Limb (tissue), 2 donors: Measurements from ENCODE around the gene SNAPC3.
"Not testable (repeated sequence)": the region's sequence is repeated elsewhere in the genome, so short reads cannot be mapped to it uniquely, and the experiment has no call there.

Experiments
- DNase-seq, 2 donors: peaks; one replicate each; pipeline ENCODE4 v3.0.0-alpha.2; 2016; ENCODE audit errors: extremely low spot score in 2 of 2

The SNAPC3 gene

DNA sequence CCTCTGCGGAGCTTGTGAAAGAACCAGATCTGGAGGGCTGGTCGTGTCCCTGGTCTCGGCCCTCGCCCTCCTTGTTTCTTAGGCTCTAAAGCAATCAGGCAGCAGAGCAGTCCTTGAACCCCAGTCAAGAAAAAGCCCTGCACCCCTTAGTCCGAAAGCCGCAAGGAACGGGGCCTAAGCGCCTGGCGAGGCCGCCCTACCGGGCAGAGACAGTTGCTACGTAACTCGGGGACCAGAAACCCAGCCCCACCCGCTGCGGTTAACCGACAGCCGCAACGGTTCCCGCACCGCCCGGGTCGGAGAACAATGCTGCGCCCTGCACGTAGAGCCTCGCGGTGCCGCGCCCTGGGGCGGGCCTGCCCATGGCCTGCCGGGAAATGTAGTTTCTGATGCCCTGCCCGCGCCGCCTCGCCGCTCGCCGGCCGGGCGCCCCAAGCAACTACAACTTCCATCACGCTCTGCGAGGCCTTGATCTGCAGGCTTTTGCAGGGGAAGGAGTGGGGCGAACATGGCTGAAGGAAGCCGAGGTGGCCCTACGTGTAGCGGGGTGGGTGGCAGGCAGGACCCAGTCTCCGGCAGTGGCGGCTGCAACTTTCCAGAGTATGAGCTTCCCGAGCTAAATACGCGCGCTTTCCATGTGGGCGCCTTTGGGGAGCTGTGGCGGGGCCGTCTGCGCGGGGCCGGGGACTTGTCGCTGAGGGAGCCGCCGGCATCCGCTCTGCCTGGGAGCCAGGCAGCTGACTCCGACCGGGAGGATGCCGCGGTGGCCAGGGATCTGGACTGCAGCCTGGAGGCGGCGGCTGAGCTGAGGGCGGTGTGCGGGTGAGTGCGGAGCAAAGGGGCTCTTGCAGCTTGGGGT, at the start of gene SNAPC3:
TSS of gene SNAPC3 (plus strand) at position 505 of the 859 bp plus-strand sequence. CDS start at position 509, 4 bp downstream.
- peak; percentile 97 for DNase-seq

DNA sequence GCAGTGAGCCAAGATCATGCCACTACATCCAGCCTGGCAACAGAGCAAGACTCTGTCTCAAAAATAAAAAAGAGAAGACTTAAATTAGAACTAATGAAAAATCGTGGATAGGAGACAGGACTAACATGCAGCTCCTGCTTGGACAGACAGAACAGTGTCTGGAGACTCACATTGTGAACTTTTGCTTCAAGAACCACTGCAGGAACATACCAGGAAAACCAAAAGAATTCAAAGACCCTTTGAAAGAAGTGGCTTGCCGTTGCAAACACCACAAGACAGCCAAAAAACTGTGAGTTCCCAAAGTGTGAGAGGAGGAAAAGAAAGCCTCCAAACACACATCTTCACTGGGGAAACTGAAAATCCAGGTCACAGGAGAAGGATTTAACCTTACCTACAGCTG, 48.8 kb upstream of the SNAPC3 start:
- DNase-seq, result no peak

DNA sequence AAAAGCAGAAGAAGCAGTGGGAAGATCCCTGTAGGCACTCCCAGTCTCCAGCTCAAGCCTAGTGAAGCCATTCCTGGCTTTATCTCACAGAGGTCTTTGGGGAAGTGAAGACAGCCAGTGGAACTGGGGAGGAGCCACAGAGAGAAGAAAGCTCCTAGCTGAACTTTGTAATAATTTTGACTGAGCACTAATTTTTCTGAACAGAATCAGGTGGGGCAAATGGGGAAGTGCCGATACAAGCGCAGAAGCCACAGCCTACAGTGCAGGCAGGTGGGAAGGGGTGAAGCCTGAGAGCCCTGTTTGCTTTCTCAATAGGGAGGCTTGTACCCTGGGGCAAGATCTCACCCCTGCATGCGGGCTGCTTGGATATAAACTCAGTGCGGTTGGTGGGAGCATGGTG, 48.4 kb upstream of the SNAPC3 start:
- DNase-seq, result no peak

DNA sequence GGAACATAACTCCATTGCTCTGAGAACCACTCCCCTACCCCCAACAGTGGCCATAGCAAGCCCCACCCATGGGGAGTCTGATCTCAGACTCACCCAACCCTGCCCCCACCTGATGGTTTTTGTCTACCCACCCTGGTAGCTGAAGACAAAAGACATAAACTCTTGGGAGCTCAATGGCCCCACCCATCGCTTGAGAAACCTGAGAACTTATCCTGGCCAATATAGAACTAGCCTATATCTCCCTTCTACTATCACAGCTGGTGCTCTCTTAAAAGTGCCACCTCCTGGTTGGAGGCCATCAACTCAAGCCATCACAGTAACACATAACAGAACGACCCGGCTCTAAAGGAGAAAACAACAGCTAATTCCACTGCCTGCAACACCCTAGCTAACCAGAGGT, 47.9 kb upstream of the SNAPC3 start:
- no peak for DNase-seq

DNA sequence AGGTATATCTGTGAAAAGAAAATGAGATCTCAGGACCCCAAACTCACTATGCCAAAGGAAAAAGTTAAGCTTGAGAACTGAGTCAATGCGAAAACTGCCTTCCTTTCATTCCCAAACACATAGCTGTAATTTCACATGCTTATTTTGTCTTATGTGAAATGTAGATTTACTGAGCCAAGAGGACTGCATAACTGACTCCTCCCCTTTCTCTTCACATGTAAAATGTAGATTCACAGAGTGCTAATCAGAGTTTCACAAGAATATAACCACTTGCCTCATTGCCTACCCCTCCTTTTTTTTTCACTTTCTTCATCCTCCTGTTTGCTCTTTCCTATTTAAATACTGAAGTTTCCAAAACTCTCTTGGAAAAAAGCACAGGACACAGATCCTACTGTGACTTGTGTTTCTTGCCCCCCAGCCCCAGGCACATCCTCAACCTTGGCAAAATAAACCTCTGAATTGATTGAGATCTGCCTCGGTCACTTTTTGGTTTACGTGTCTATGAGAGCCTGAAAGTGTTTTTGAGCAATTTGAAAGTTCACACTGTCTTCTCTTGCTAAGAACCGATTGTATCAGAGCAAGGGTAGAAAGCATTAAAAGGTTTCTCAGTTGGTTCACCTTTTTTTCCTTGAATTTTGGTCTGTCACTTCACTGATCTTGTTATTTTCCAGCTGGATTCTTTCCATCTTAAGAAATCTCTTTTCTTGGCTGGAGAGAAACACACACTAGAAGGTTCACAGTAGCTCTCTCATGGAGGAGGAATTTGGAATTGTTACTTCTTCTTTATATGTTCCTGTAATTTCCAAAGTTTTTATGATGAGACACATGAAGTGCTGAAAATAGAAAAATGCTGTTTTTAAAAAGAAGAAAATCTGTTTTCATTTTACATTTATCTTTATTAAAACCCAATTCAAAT, 44.8 kb upstream of the SNAPC3 start:
- DNase-seq, result no peak

DNA sequence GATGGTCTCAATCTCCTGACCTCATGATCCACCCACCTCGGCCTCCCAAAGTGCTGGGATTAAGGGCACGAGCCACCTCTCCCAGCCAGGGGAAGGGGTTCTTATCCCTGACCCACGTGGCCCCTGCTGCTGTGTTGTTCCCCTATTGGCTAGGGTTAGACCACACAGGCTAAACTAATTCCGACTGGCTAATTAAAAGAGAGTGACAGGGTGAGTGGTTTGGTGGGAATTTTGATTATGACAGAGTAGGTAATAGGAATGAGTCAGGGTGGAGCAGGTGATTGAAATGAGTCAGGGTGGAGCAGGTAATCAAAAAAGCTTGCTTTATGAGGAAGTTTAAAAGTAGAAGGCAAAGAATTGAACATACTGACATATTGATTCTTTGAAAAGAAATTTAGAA, 43.4 kb upstream of the SNAPC3 start:
- DNase-seq, result not testable (repeated sequence)

DNA sequence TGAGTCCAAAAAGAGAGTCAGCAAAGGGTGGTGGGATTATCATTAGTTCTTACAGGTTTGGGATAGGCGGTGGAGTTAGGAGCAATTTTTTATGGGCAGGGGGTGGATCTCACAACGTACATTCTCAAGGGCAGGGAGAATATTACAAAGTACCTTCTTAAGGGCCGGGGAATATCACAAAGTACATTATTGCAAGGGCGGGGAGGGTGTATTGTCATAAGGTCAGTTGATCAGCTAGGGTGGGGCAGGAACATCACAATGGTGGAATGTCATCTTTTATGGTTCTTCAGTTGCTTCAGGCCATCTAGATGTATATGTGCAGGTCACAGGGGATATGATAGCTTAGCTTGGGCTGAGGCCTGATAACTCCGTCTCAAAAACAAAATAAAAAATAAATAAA, 42.8 kb upstream of the SNAPC3 start:
- not testable (repeated sequence) for DNase-seq

DNA sequence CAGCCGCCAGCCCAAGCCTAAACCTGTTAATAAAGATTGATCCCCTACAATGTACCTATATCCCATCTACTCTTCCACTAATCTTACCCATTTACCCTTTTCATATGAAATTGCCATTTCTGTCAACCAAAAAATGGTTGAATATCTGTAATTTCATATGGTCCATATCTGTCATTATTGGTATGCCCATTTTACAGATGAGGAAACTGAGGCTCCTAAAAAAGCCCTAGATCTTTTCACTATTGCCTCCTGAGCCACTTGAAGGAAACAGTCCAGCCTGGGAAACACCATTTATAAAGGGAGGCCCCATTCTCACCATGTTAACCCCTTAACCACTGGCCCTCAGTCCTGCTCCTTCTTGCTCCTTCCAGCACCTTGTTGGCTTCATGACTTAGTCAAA, 41.2 kb upstream of the SNAPC3 start:
- DNase-seq, result no peak

DNA sequence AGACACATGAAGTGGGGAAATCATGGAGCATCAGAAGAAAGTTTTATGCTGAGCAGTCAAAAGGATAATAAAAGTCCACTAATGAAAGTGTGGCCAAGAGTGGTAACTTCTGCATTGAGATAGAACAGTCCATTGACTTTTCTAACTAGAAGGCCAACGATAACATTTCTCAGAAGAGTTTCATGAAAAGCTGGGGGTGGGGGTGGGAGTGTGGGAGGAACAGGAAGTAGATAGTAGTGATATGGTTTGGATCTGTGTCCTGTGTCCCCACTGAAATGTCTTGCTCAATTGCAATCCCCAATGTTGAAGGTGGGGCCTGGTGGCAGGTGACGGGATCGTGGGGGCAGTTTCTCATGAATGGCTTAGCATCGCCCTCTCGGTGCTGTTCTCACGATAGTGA, 36.2 kb upstream of the SNAPC3 start:
- DNase-seq, result no peak

DNA sequence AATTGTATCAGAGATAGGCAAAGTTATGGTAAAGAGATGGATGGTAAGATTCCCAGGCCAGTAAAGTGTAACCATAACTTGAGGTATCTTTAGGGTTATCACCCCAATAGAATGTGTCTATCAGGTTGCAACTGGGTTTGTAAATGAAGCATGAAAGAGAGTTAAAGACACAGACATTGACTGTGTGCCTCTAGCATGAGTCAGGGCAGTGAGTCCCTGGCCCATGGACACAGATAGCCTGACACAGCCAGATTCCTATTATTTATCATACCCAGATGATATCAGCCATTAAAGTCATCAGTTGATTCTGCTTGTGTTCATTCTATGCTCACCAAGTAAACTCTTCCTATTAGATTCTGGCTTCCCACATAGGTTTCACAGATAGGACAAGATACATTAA, 33.5 kb upstream of the SNAPC3 start:
- no peak for DNase-seq

DNA sequence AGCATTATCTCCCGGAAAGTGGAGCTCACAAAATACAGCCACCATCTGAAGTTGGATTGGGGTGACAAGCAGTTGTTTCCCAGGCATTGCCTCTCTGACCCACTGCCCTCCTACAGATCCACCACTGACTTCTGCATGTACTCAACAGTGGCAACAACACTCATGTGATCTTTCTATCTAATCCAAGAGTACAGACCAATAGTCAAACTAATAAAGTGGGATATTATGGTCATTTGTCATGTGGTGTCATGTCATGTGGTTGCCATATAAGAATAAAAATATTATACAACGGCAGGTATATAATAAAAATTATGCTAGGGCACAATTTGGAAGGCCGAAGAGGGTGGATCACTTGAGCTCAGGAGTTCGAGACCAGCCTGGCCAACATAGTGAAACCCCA, 33.0 kb upstream of the SNAPC3 start:
- DNase-seq, result no peak

DNA sequence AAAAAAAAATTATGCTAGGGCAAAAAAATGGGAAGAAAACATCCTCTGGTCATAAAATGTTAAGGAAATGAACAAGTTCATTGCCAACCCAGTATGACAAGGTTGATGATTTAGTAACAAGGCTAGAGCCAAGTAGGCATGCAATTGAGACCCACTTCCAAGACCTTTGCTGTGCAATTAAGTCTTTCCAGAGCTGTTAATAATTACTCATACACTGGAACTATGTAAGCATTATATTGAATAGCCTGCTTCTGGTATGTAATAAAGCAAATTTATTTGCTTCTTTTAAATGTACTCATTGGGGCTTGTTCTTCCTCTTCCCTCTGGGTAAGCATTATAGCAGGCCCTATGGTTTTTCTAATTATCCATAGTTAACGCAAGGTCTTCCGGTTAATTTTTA, 32.5 kb upstream of the SNAPC3 start:
- no peak for DNase-seq

DNA sequence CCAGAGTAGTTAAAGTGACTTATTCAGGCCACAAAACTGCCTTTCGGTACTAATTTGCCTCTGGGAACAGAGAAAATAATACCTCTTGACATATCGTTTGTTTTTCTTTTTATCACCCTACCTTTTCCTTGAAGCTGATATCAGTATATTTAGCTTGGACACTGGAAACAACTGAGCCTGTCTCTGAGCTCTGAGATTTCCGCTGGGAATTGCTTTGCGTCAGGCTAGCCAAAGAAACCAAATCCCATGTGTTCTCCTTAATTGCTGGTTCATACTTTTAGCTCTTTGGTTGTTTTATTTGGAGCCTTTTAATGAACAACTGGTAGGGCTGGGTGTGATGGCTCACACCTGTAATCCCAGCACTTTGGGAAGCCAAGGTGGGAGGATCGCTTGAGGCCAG, 30.3 kb upstream of the SNAPC3 start:
- no peak for DNase-seq

DNA sequence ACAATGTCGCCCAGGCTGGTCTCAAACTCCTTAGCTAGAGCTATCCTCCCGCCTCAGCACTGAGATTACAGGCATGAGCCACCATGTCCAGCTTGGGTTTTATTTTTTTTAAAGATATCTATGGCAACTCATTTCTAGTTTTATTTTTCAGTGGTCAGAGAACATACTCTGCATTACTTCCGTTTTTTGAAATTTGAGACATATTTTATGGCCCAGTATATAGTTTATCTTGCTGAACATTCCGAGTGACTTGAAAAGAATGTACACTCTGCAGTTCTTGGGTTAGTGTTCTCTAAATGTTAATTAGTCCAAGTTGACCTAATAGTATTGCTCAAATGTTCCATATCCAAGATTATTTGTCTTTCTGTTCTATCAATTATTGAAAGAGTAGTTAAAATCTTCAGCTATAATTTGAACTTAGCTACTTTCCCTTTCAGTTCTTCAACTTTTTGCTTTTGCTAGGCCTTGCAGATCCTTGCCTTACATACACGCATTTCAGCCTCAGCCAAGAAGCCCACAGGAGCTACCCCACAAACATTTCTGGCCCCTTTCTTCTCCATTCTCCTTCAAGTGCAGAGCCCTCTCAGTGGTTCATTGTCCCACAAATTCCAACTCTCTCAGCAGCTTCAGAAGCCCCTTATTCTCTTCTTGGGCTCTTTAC, 22.3 kb upstream of the SNAPC3 start:
- DNase-seq, result no peak

DNA sequence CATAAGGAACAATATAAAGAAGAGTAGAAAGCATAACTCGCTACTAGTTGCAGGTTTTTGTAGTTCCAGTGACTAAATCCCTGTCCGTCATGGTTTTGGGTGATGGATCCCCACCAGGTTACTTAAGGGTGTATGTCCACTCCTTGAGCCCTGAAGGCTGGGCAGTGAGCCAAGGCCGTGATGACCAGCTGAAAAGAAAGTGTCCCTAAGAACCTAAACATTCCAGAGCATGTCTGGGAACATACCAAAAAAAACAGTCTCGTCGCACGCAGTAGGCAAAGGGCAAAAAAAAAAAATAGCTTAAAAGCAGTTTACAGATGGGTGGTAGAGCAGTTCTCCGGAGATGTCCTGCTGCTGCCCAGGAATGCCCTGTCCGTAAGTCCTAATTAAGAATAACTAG, 21.4 kb upstream of the SNAPC3 start:
- DNase-seq, result no peak

DNA sequence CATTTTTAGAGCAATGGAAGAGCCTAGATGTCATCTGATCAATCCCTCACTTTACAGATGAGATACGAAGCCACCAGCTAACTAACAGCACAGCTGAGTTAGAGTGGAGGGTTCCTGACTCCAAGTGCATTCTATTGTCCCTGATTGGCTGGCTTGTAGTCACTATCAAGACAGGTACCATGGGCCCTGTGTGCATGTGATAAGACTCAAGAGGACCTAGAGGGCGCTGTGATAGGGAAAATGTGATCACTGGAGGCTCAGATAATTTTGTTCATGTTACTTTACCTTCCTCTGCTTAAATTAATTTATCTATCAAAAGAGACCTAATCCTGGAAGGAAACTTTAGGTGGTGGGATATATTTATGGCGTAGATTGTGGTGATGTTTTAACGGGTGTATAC, 19.5 kb upstream of the SNAPC3 start:
- no peak for DNase-seq

DNA sequence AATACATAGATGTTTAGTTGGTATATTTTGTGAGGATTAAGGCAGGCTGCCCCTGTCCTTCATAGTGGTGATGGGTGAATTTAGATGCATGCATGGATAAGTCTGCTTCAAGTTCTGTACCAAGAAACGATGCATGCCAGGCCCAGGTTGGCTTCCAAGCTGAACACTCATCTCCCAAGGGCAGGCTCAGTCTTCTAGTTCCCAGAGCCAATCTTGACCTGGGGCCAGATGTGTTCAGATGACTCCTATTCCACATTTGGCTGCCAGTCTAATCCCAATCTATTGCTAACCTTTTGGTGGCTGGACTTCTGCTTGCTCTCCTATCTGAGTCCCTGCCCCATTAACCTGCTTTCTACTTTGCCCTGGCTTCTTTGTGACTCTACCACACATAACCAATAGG, 18.5 kb upstream of the SNAPC3 start:
- no peak for DNase-seq

DNA sequence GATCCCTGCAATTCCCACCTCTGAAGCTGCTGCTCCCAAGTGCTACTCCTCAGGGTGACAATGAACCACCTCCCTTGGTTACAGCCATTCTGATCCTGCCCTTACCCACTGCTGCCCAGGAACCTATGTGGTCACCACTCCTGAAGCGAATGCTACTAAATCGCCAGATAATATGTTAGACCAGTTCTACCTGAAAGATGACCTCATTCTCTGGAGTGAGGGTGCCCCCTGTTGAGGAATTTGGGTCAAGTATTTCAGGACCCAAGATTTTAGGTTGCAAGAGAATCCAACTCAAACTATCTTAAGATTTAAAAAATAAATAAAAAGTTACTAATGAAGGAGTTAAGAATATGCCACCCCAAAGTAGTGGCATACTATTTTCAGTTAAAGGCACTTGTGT, 5.8 kb upstream of the SNAPC3 start:
- no peak for DNase-seq

DNA sequence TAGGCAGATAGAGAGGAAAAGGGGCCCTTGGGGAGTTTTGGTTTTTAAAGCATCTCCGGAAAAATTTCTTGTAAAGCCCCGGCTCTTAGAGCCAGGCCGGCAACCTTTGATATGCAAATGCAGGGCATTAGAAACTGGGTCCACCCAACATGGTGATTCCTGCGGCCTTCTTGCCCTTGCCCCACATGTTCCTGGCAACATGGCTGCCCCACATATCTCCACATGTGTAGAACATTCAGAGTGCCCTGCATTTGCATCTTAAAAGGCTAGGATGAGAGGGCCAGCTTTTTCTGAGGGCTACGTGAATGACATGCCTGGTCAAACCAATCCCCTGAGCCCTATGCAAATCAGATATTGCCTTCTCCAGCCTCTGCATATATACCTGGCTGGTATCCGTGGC, 5.0 kb upstream of the SNAPC3 start:
- DNase-seq, result no peak

DNA sequence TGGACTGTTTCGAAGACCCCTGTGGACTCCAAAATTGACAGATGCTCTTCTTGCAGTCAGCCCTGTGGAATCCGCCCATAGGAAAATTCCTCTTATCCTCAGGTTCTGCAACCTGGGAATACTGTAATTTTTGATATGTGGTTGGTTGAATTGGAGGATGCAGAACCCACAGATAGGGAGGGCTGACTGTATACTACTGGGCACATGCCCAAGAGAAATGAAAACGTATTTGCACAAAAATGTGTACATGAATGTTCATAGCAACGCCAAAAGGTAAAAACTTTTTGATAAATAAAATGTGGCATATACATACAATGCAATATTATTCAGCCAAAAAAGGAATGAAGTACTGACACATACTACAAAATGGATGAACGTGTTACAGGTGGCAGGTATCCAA, 1.9 kb upstream of the SNAPC3 start:
- DNase-seq, result no peak

DNA sequence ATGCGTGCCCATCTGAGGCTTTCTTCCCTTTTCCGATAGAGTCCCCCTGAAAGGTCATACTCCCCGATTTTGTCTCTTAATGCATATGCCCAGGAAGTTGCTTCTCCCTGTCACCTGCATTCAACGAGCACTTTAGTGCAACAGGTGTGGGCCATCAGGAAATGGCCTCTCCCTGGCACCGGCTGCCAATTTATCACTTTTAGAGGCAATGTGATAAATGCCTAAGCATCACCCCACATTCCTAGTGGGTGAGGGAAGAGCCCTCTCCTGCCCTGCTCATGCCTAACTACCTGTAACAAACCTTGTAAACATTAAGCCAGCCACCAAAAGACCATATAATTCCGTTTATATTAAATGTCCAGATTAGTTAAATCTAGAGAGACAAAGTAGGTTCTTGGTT, 1.1 kb upstream of the SNAPC3 start:
- no peak for DNase-seq

DNA sequence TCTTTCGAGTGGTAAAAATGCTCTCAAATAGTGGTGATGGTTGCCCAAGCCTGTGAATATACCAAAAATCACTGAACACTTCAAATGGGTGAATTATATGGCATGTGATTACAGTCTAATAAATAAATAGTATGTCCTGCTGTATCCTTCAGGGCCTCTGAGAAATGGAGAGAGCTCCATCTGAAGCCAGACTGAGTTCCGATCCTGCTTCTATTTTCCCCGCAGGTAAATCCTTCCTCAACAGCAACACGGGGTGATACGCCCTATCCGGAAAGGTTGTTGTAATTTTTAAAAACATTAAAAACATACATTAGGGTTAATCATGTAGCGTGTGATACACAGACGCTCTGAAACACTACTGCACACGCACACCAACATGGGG, 695 bp upstream of the SNAPC3 start:
- DNase-seq, result no peak
